OCI-LY1 (cell line): ENCODE results near the gene FBXO9.

Experiments
- H2AFZ ChIP-seq: fragments of 200-600 bp; sonication (generic), shearing (Covaris generic); 2 replicates; pipeline ENCODE4 v1.6.0; 2014; ENCODE audit warnings: antibody characterized with exemption, mild to moderate bottlenecking, low read length
- H3F3A ChIP-seq: fragments of 200-600 bp; sonication (generic), shearing (Covaris generic); 2 replicates; pipeline ENCODE4 v1.6.0; 2014; ENCODE audit warnings: mild to moderate bottlenecking, antibody characterized with exemption, low read length, moderate library complexity; ENCODE audit not compliant: insufficient read depth
- H3K27ac ChIP-seq: fragments of 200-600 bp; sonication (generic); 2 replicates; pipeline ENCODE4 v1.5.1; 2014; ENCODE audit warnings: low read length, mixed run types, mild to moderate bottlenecking, low read depth; ENCODE audit not compliant: poor library complexity, severe bottlenecking
- H3K27me3 ChIP-seq: fragments of 200-600 bp; sonication (generic); 2 replicates; pipeline ENCODE4 v1.6.0; 2014; ENCODE audit warnings: antibody characterized with exemption, mild to moderate bottlenecking, low read length, moderate library complexity; ENCODE audit not compliant: insufficient read depth
- H3K36me3 ChIP-seq: fragments of 200-600 bp; sonication (generic); 2 replicates; pipeline ENCODE4 v1.6.1; 2014; ENCODE audit warnings: mild to moderate bottlenecking, antibody characterized with exemption, low read length, moderate library complexity, mixed read lengths; ENCODE audit not compliant: insufficient read depth
- H3K4me1 ChIP-seq: fragments of 200-600 bp; sonication (generic); 2 replicates; pipeline ENCODE4 v1.5.1; 2014; ENCODE audit warnings: mild to moderate bottlenecking, low read length, moderate library complexity; ENCODE audit not compliant: insufficient read depth, severe bottlenecking
- H3K4me2 ChIP-seq: fragments of 200-600 bp; sonication (generic), shearing (Covaris generic); 2 replicates; pipeline ENCODE4 v1.6.1; 2014; ENCODE audit warnings: low read length
- H3K4me3 ChIP-seq: fragments of 200-600 bp; sonication (generic); 2 replicates; pipeline ENCODE4 v1.5.1; 2014; ENCODE audit warnings: low read length, low read depth, mild to moderate bottlenecking, mixed read lengths; ENCODE audit not compliant: poor library complexity, severe bottlenecking
- H3K79me2 ChIP-seq: fragments of 200-600 bp; shearing (Covaris generic); 2 replicates; pipeline ENCODE4 v1.6.1; 2016; ENCODE audit warnings: mixed run types, low read length, mixed read lengths; ENCODE audit not compliant: insufficient read depth
- H3K9ac ChIP-seq: fragments of 200-600 bp; sonication (generic), shearing (Covaris generic); 2 replicates; pipeline ENCODE4 v1.6.1; 2014; ENCODE audit warnings: mild to moderate bottlenecking, low read length, mixed read lengths
- H3K9me2 ChIP-seq: fragments of 200-600 bp; sonication (generic), shearing (Covaris generic); 2 replicates; pipeline ENCODE4 v1.6.1; 2014; ENCODE audit warnings: low read depth, mild to moderate bottlenecking, low read length, mixed read lengths
- H3K9me3 ChIP-seq: fragments of 200-600 bp; shearing (Covaris generic); 2 replicates; pipeline ENCODE4 v1.6.1; 2014; ENCODE audit warnings: low read length, mixed read lengths
- H4K20me1 ChIP-seq: fragments of 200-600 bp; sonication (generic), shearing (Covaris generic); 2 replicates; pipeline ENCODE4 v1.6.0; 2016; ENCODE audit warnings: mild to moderate bottlenecking, low read length; ENCODE audit not compliant: insufficient read depth
- CTCF ChIP-seq: fragments of 200-600 bp; sonication (generic), shearing (Covaris generic); IDR thresholded peaks from 2 replicates; pipeline ENCODE4 v1.5.1; 2017; ENCODE audit warnings: mild to moderate bottlenecking, antibody characterized with exemption, low read length, moderate library complexity, mixed read lengths
- EZH2 ChIP-seq: fragments of 200-600 bp; sonication (generic), shearing (Covaris generic); IDR thresholded peaks from 2 replicates; pipeline ENCODE4 v1.8.0; 2017; ENCODE audit warnings: borderline replicate concordance, mixed run types, mild to moderate bottlenecking, antibody characterized with exemption, low read length, moderate library complexity, mixed read lengths

The FBXO9 gene

GRCh38 chr6:53095716-53096115 lies 30.5 kb downstream of the FBXO9 start:
- H3F3A ChIP-seq, result no peaks in the 10 kb centered on the region
- H3K36me3 ChIP-seq, result peaks cover 72% of the 10 kb centered on the region
- TF ChIP-seq EZH2 (no peak), CTCF (no peak)
- no peaks in the 10 kb centered on the region for H3K9me2 ChIP-seq
- H3K27ac ChIP-seq, result no peak overlapping the region
- H3K4me2 ChIP-seq, result no peak overlapping the region
- H3K27me3 ChIP-seq, result no peaks in the 10 kb centered on the region
- H3K79me2 ChIP-seq, result no peaks in the 10 kb centered on the region
- no peaks in the 10 kb centered on the region for H4K20me1 ChIP-seq
- H3K4me3 ChIP-seq, result no peak overlapping the region
- H2AFZ ChIP-seq, result no peak overlapping the region
- H3K4me1 ChIP-seq, result no peaks in the 10 kb centered on the region
- H3K9ac ChIP-seq, result no peak overlapping the region
- H3K9me3 ChIP-seq, result no peaks in the 10 kb centered on the region

GRCh38 chr6:53100561-53100960 lies 35.4 kb downstream of the FBXO9 start:
- no peaks in the 10 kb centered on the region for H3K79me2 ChIP-seq
- no peaks in the 10 kb centered on the region for H4K20me1 ChIP-seq
- H3K27me3 ChIP-seq, result no peaks in the 10 kb centered on the region
- no peaks in the 10 kb centered on the region for H3K9me2 ChIP-seq
- no peak overlapping the region for H3K4me2 ChIP-seq
- no peaks in the 10 kb centered on the region for H3K9me3 ChIP-seq
- no peak for TF ChIP-seq CTCF
- no peak for TF ChIP-seq EZH2
- H3F3A ChIP-seq, result no peaks in the 10 kb centered on the region
- H2AFZ ChIP-seq, result no peak overlapping the region
- H3K4me3 ChIP-seq, result no peak overlapping the region
- H3K27ac ChIP-seq, result no peak overlapping the region
- no peaks in the 10 kb centered on the region for H3K4me1 ChIP-seq
- no peak overlapping the region for H3K9ac ChIP-seq
- peaks cover 34% of the 10 kb centered on the region for H3K36me3 ChIP-seq

- H3K9ac ChIP-seq, result no peak overlapping the region
- no peak overlapping the region for H3K4me3 ChIP-seq
Observed at GRCh38 chr6:53101006-53101405, 35.8 kb downstream of the FBXO9 start.

More at GRCh38 chr6:53101006-53101405, 35.8 kb downstream of the FBXO9 start:
- H3K36me3 ChIP-seq, result peaks cover 30% of the 10 kb centered on the region
- H4K20me1 ChIP-seq, result no peaks in the 10 kb centered on the region
- no peaks in the 10 kb centered on the region for H3K79me2 ChIP-seq
- H3F3A ChIP-seq, result no peaks in the 10 kb centered on the region
- H3K9me2 ChIP-seq, result no peaks in the 10 kb centered on the region
- H3K4me2 ChIP-seq, result no peak overlapping the region
- H3K4me1 ChIP-seq, result no peaks in the 10 kb centered on the region
- no peak overlapping the region for H2AFZ ChIP-seq
- H3K9me3 ChIP-seq, result no peaks in the 10 kb centered on the region
- TF ChIP-seq EZH2 (no peak), CTCF (no peak)
- no peak overlapping the region for H3K27ac ChIP-seq
- H3K27me3 ChIP-seq, result no peaks in the 10 kb centered on the region
